Cardiac fibroblast (primary cell): Measurements from ENCODE around the gene GATAD1.

ENCODE experiments used
- DNase-seq, 2 donors: peaks; one replicate each; pipeline versions ENCODE4 v3.0.0 to v3.0.0-alpha.2; 2010; ENCODE audit warnings: low read depth in 2 of 2
- H3K4me3 ChIP-seq, 2 donors: replicated peaks in 1 of 2; 1 replicate in 1 of 2; 2 replicates in 1 of 2; pipeline ENCODE4 v1.5.1; 2011; ENCODE audit warnings: low read depth in 2 of 2, low read length in 2 of 2, mild to moderate bottlenecking in 2 of 2, moderate library complexity in 1 of 2
- TF ChIP-seq, protein P1 (sequence below): IDR thresholded peaks from one replicate; pipeline ENCODE4 v1.5.1; 2011; ENCODE audit warnings: low read depth, mild to moderate bottlenecking, low read length, inconsistent platforms

The GATAD1 gene, protein sequence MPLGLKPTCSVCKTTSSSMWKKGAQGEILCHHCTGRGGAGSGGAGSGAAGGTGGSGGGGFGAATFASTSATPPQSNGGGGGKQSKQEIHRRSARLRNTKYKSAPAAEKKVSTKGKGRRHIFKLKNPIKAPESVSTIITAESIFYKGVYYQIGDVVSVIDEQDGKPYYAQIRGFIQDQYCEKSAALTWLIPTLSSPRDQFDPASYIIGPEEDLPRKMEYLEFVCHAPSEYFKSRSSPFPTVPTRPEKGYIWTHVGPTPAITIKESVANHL

DNA sequence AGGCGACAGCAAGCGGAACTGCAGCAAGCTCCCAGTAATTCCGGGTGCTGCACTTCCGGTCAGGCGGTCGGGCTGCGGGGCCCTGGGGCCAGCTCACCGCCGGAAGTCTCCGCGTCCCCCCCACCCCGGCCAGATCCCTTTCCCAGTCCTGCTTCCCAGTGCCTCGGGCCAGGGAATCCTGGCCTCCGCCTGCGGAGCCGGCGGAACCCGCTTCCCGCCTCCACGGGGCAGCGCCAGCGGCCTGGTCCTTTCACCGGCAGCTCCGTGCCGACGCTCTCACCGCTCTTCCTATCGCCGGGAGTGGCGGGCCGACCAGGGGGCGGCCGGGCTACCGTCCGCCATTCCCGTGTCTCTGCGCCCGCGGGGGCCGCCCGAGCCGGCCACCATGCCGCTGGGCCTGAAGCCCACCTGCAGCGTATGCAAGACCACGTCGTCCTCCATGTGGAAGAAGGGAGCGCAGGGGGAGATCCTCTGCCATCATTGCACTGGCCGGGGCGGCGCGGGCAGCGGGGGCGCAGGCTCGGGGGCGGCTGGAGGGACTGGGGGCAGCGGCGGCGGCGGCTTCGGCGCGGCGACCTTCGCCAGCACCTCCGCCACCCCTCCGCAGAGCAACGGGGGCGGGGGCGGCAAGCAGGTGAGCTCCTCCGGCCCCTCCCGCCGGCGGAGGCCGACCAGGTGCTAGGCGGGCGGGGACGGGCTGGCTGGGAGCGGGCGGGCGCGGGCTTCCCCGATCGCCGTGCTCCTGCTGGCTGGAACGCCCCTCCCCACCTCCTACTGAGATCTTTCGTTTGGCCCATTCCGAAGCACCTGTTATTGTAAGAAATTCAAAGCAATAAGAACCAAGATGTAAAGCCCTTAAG is at the start of gene GATAD1:
Gene GATAD1 (plus strand): TSS at position 138 of the 860 bp plus-strand sequence. CDS start 248 bp downstream, at position 386.
- TF ChIP-seq, protein P1, sequence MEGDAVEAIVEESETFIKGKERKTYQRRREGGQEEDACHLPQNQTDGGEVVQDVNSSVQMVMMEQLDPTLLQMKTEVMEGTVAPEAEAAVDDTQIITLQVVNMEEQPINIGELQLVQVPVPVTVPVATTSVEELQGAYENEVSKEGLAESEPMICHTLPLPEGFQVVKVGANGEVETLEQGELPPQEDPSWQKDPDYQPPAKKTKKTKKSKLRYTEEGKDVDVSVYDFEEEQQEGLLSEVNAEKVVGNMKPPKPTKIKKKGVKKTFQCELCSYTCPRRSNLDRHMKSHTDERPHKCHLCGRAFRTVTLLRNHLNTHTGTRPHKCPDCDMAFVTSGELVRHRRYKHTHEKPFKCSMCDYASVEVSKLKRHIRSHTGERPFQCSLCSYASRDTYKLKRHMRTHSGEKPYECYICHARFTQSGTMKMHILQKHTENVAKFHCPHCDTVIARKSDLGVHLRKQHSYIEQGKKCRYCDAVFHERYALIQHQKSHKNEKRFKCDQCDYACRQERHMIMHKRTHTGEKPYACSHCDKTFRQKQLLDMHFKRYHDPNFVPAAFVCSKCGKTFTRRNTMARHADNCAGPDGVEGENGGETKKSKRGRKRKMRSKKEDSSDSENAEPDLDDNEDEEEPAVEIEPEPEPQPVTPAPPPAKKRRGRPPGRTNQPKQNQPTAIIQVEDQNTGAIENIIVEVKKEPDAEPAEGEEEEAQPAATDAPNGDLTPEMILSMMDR: peak; percentile 88

GRCh38 chr7:92397542-92397941 is 49.7 kb upstream of the GATAD1 start:
- no peak for DNase-seq
- TF ChIP-seq, protein P1: no peak
- H3K4me3 ChIP-seq: no peak overlapping the region

More for the DNA sequence above, at the start of gene GATAD1:
- DNase-seq: peak; percentile 93 to 95
- peak within 1 kb of the TSS; percentile 75 to 95 for H3K4me3 ChIP-seq

DNA sequence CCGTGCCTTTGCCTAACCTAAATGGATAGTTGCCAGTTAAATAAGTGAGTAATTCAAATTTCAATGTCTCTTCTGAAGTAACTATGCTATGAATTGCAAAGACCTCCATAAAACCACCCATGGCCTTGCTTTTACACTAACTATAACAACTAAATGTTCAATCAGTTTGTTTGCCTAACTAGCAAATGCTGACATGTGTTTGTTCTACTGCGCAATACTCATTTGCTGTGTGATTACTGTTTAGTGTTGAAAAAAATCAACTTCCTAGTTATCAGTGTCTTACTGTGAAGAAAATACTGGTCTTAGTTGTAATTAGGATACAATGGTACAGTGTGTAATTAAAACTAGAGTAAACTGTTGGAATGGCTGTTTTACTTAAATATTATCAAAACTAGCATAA is 47.3 kb upstream of the GATAD1 start:
- H3K4me3 ChIP-seq: no peak overlapping the region
- DNase-seq: no peak
- TF ChIP-seq, protein P1: no peak

DNA sequence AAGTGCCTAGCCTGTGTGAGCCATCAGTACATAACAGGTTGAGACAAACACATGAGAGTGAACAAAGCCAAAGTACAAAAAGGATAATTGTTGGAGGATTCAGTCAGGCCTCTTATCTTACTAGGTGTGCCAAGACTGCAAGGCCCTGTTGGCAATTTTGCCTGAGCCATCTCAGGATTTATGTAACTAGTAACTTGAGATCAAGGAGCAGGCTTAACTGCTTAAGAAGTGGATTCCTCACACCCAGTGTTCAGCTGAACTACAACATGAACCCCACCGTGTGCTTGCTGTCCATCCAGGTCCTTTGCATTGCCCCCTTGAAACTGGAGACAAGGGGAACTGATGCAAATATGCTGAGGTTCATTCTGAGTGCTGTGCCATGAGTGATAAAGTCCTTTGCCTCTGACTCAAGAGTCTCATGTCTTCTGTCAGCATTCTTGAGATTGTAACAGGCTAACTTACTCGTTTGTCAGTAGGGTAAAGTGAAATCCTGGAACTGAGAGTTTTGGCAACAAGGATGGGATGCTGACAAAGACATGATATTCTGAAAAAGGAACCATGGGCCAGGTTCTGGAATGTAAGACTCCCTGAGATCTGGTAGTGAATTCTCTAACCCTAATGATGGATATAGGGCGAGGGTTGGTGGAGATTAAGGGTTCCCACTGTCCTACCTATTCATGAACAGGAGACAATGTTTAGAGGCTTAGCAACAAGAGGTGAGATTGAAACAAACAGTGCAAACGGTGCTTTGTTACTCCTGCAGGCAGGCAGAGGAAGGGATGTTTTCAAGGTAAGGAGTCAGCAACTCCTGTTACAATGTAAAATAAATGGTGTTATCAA is 44.1 kb upstream of the GATAD1 start:
- H3K4me3 ChIP-seq: no peak overlapping the region
- TF ChIP-seq, protein P1: no peak
- DNase-seq: peak; percentile 36 to 58

GRCh38 chr7:92403760-92404074 is 43.6 kb upstream of the GATAD1 start:
- TF ChIP-seq, protein P1: no peak
- no peak for DNase-seq
- H3K4me3 ChIP-seq: no peak overlapping the region

DNA sequence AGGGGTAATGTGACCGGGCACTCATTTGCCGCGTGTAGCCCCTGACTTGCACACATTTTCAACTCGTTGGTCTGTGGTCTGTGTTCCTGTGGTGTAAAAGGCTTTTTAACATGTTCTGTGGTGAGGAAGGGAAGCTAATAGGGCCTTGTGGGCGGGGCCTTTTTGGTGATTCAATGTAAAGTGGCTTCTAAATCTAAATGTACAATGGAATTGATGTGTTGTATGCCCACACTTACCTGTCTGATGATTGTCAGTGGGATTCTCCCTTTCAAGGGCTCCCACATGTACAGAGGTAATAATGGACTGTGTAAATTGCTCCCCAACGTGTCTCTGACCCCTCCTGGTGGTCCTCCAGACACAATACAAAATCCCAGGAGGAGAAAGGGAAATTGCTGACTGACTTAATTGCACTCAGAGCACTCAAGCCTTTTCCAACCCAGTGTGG is 43.1 kb upstream of the GATAD1 start:
- peak; percentile 7 to 12 for DNase-seq
- no peak overlapping the region for H3K4me3 ChIP-seq
- TF ChIP-seq, protein P1: no peak
